Erythroblast (primary cell): ENCODE results near the gene SMG9.

ENCODE experiments used
- DNase-seq, 2 experiments: peaks; one replicate each; lab custom pipeline; 2025; lab: John Stamatoyannopoulos, UW
- GATA1 ChIP-seq: IDR thresholded peaks from 2 replicates; pipeline ENCODE4 v1.6.1; 2011; ENCODE audit warnings: low read depth, mild to moderate bottlenecking, control low read depth, low read length, moderate library complexity
- POLR2A ChIP-seq: IDR thresholded peaks from 2 replicates; pipeline ENCODE4 v1.6.1; 2011; ENCODE audit warnings: mild to moderate bottlenecking, low read length

Gene SMG9

DNA sequence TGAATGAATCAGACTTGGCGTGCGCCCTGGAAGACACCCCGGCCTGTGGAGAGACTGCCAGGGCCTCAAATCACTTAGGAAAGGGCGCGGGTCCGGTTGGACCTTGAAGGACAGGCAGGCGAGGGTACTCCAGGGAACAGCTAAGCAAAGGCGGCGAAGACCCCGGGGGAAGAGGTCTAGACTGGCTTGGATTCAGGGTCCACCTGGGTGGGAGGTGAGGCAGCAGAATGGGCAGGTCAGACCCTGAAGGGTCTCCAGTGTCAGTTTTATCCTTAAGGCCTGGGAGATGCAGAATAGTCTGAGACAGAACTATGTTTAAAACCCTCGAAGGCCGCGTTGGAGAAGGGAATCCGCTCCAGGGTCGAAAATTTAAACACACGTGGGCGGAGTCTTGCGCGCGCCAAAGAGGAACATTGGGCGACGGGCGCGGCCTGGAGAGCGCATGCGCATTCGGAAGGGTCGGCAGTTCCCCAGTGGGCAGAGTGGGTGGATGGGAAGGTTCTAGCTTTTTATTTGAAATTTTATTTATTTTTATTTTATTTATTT is 567 bp upstream of the SMG9 start:
- peak; percentile 90 to 91 for DNase-seq
- TF ChIP-seq GATA1 (no peak), POLR2A (peak; percentile 67)

DNA sequence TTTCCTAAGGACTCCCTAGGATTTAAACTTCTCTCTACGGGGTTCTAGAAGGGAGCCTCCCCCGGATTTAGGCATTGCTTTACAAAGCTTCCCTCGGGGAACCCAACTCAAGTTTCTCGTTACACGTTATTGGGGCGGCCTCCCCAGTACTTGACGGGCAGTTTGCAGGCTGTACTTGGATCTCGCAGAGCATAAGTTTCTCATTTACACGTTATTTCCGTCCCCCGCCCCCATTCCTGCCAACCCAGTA is 584 bp downstream of the SMG9 start:
- TF ChIP-seq POLR2A (no peak), GATA1 (no peak)
- DNase-seq: no peak

DNA sequence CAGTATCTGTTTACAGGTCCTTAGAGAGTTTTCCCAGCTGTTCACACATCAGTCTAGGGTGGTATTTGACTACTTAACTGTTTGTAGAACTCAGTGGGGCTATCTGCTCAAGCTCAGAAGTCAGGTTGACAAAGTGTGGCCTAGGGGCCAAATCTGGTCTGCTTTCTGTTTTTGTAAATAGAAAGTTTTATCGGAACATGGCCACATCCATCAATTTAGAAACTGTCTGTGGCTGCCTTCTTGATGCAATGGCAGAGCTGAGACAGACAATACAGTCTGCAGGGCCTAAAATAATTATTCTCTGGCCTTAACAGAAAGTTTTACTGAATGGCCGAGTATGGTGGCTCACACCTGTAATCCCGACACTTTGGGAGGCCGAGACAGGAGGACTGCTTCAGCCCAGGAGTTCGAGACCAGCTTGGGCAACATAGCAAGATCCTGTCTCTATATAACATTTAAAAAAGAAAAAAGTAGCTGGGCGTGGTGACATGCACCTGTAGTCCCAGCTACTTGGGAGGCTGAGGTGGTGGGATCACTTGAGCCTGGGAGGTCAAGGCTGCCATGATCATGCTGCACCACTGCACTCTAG is 2.4 kb downstream of the SMG9 start:
- DNase-seq: no peak

DNA sequence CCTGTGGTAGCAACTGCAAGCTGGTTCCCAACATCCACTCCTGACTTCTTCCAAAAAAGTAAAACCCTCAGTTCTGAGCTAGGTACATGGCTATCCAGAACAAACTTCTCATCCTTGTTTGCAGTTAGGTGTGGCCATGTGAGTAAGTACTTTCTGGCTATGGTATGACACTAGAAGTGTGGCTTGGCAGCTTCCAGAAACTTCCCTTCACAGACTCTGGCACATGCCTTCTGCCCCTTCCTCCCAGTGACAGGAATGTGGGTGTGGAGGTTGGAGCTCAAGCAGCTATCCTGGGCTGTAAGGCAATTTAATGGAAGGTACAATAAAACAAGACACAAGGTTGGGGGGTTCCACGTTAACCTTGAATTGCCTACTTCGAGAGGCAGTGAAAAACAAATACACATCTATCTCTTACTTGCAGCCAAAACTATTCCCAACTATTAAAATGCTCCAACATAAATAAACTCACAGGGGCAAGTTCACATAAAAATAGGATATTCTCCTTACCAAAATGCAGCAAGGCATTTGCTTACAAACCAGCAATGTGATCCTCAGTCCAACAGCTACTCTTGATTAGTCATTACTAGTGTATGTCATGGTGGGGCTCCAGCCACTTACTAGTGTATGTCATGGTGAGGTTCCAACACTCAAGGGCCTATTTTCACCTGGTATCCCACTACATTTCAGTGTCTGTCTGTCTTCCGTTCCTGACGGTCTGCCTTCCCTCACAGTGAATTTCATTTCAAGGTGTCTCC is 3.1 kb downstream of the SMG9 start:
- TF ChIP-seq POLR2A (no peak), GATA1 (no peak)
- peak in 1 of 2 experiments; percentile 26 for DNase-seq

More for the DNA sequence above, 2.4 kb downstream of the SMG9 start:
- no peak for TF ChIP-seq GATA1
- TF ChIP-seq POLR2A: no peak

DNA sequence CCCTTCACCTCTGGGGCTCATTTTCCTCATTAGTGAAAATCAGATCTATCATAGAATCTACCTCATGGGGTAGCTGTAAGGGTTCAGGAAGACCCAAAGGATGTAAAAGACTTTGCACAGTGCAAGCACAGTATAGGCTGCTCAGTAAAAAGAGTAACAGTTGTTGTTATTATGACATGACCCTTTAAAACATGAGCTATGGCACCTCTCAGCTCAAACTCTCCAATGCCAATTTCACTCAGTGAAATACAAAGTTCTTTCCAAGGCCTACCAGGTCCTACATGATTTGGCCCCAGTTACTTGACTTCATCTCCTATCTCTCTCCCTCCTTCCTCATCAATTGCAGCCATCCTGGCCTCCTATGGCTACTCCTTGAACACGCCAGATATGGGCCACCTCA is 4.9 kb downstream of the SMG9 start:
- TF ChIP-seq GATA1: no peak
- no peak for TF ChIP-seq POLR2A
- no peak for DNase-seq

DNA sequence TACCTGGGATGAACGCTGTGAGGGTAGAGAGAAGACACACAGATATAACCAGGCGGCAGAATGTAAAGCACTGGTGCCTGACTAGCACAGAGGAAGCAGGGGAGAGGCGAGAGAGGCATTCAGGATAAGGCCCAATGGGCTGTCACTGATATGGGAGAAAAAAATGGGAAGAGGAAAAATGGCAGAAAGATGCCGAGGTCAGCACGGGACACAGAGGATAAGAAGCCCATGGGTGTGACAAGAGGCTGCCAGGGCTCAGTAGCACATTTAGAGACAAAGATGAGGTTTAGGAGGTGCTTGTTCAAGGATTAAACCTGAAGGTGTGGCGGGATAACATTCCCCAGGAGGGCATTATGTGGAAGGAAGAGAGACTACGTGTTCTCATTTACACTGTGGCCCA is 5.6 kb downstream of the SMG9 start:
- TF ChIP-seq POLR2A (no peak), GATA1 (no peak)
- DNase-seq: no peak

DNA sequence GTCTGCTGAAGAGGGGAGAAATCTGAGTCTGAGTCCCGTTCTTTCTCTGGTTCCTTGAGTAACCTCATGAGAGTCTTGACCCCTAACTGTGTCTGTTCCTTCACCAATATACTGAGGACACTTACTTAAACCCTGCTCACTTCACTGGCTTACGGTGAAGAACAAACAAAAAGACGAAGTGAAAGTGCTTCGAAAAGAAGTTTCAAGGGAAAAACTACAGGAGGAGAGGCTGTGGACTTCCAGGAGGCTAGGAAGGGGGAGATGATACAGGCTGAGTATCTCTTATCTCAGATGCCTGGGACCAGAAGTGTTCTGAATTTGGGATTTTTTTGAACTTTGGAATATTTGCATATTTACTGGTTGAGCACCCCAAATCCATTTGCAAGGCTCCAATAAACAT is 6.1 kb downstream of the SMG9 start:
- TF ChIP-seq POLR2A (no peak), GATA1 (no peak)
- DNase-seq: no peak

DNA sequence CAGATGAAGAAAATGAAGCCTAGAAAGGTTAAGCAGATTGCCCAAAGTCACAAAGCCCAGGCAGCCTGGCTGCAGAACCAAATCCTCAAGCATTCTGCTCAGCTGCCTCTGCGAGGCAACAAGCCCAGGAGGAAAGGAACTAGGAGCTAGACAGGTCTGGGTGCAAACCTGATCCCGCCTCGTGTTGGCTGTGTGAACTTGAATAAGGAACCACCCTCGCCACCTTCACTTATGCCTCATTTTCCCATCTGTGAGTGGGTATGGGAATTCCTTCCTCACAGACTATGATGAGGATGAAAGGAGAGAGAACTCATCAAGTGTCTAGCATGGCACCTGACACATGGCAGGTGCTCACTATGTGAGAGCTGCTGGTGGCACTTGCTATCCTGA is 6.6 kb downstream of the SMG9 start:
- TF ChIP-seq GATA1 (no peak), POLR2A (no peak)
- no peak for DNase-seq

DNA sequence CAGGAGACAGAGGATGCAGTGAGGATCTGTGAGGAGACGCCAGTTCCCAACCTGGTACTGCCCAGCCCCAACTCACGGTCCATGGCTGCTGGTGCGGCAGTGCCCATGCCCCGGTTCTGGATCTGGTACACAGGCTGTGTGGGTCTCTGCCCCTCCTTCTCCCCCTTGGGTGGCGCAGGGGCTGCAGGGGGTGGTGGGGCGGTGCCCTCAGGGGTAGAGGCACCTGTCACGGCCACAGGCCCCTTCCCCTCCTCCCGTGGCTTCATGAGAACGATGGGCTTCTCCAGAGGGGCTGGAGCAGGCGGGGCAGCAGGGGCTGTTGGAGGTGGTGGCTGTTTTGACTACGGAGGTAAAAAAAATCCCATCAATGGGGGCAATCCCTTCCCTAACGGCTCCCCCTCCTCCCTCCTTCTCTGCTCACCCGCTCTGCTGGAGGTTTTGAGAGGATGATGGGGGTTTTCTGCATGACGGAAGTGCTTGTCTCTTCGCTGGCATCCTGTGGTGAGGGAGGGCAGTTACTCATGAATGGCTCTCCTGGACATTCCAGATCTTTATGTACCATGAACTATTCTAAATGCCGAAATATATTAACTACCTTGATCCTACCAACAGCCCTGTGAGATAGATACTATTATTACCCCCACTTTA is 7.1 kb downstream of the SMG9 start:
- TF ChIP-seq GATA1 (no peak), POLR2A (no peak)
- no peak for DNase-seq

DNA sequence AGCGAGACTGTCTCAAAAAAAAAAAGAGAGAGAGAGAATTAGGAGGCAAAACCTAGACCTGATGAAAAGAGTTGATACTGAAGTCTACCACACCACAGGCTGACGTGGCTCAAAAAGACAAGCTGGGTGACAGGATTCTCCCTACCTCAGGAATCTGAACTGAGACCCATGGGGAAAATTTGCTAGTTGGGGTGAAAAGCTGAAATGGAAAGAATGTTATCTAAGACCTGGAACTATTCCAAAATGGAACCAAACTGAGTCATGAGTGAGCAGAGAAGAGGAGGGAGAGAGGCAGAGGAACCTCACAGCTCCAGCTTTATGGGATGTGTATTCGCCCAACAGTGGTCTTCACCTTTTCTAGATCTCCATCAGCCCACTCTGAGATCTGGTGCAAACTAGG is 11.7 kb downstream of the SMG9 start:
- DNase-seq: peak in 1 of 2 experiments; percentile 27
- TF ChIP-seq GATA1 (no peak), POLR2A (no peak)

DNA sequence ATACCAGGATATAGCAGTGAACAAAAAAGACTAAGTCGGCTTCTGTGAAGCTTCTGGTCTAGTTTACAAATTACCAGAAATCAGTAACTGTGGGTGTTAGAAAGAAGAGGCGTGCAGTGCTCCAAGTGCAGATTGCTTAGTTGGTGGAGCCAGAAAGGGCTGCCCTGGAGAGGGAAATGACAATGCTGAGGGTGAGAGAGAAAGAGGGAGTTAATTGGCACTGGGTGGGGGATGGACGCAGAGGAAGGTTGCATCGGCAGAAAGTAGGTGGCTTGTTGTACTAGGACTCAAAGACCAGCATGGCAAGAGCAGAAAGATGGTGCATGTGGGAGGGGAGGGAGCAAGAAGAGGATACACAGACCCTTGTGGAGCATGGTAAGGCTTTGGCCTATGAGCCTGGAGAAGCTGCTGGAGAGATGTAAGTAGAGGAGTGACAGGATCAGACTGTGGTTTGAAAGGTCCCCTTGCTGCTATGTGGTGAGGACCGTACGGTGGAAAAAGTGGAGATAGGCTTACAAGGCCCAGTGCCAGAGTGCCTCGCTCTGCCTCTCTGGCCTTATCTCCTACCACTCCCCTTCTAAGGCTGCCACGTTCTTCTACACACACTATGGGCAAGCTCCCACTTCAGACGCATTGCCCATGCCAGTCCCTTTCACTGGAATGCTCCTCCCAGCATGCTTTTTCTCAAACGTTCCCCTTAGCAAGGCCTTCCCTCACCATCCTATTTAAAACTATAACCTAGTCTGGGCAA is 13.5 kb downstream of the SMG9 start:
- DNase-seq: peak in 1 of 2 experiments; percentile 24
- TF ChIP-seq POLR2A (no peak), GATA1 (no peak)

DNA sequence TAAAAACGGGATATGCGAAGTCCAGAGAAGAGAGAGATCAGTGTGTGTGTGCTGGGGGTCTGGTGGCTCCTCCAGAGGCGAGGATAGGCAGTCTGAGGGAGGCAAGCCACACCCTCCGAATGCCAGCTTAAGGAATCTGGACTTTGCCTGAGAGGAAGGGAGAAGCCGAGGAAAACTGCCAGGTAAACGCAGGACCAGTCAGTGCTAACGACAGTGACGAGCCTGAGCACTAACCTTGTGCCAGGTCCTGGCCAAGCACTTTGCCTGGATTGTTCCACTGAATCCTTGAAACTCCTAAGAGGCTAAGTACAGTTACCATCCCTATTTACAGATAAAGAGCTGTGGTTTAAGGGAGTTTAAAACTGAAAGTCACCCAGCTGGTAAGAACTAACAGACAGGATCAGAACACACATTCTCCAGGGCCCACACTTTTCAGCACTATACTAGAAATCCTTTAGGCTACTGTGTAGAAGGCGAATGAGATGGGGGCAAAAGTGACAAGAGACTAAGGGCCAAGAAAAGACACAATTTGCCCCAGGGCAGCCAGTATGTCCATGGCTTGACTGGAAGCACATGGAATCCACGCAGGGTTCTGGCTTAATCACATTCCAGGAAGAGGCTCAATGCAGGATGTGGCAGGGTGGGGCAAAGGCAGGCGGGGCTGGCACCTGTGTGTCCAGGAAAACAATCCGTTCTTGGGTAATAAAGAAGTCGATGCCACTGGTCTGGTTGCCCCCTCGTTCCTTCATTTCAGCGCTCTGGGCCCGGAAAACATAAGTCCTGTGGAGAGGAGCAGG is 15.1 kb downstream of the SMG9 start:
- DNase-seq: no peak
- no peak for TF ChIP-seq GATA1
- no peak for TF ChIP-seq POLR2A

DNA sequence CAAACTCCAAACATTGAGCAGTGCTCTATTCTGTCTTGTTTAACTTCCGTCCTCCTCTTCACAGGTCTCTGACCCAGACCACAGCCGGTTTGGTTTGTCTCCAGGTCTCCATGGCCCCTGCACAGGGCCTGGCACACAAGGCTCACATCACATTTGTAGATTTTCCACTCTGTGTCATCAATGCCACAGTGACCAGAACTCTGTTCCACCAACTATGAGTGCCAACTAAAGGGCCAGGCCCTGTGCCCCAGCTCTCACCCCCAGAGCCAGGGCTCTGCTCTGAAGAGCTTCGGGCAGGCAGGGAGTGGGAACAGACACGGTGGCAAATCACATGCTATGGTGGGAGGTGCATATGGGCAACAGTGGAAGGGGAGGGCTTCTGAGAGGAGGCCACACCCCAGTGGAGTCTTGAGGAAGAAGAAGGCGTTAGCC is 16.0 kb downstream of the SMG9 start:
- no peak for TF ChIP-seq GATA1
- no peak for TF ChIP-seq POLR2A
- peak; percentile 17 to 19 for DNase-seq
